ENCODE measurements around the gene LGALS14. TPM values are rescaled to one million over a fixed set of nuclear protein-coding genes. Genes with fewer than 3 reads are reported as not detected.

The LGALS14 gene
- total and polyA plus RNA-seq, 10 of the 15 experiments (the other 5 are each of a cell fraction or from before 2014, with no cell fraction given): 5.1 to 34.6 (median 7.3) TPM

- TF ChIP-seq, protein P1, sequence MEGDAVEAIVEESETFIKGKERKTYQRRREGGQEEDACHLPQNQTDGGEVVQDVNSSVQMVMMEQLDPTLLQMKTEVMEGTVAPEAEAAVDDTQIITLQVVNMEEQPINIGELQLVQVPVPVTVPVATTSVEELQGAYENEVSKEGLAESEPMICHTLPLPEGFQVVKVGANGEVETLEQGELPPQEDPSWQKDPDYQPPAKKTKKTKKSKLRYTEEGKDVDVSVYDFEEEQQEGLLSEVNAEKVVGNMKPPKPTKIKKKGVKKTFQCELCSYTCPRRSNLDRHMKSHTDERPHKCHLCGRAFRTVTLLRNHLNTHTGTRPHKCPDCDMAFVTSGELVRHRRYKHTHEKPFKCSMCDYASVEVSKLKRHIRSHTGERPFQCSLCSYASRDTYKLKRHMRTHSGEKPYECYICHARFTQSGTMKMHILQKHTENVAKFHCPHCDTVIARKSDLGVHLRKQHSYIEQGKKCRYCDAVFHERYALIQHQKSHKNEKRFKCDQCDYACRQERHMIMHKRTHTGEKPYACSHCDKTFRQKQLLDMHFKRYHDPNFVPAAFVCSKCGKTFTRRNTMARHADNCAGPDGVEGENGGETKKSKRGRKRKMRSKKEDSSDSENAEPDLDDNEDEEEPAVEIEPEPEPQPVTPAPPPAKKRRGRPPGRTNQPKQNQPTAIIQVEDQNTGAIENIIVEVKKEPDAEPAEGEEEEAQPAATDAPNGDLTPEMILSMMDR (IDR thresholded peaks at IDR 0.05 in 2 of 3, conservative IDR thresholded peaks at IDR 0.05 in 1 of 3; ENCODE audit: control insufficient read depth in 2 of 3, extremely low read depth in 1 of 3, insufficient read depth in 1 of 3, low read depth in 3 of 3, low read length in 3 of 3): no peak
Measured at GRCh38 chr19:39695759-39696158, 8.5 kb upstream of the LGALS14 start (continued).

GRCh38 chr19:39696387-39696786 lies 7.9 kb upstream of the LGALS14 start:
- Histone ChIP-seq H3K27me3 (replicated peaks in 1 of 2; ENCODE audit: control insufficient read depth in 2 of 2, insufficient read depth in 2 of 2, low read length in 1 of 2) (no peaks in the 10 kb centered on the region), H3K4me3 (no peak overlapping the region), H3K9ac (ENCODE audit: control insufficient read depth, insufficient read depth, low read length) (no peak overlapping the region), H3K36me3 (ENCODE audit: control insufficient read depth in 2 of 2, insufficient read depth in 2 of 2, low read length in 1 of 2) (0 out of 4 replicates have a peak, but pooled peaks cover 0 to 3% of the 10 kb centered on the region in 2 experiments), H2AFZ (ENCODE audit: control insufficient read depth, low read depth, low read length) (no peak overlapping the region), H3K79me2 (ENCODE audit: control insufficient read depth, insufficient read depth, low read length) (no peaks in the 10 kb centered on the region), H3K4me1 (ENCODE audit: control insufficient read depth, insufficient read depth, low read length) (peaks cover 49% of the 10 kb centered on the region), H3K27ac (ENCODE audit: control insufficient read depth, insufficient read depth) (no peak overlapping the region), H3K9me3 (replicated peaks; ENCODE audit: control insufficient read depth, insufficient read depth, low read length) (no peaks in the 10 kb centered on the region), H4K20me1 (ENCODE audit: control insufficient read depth, insufficient read depth) (no peaks in the 10 kb centered on the region), H3K4me2 (ENCODE audit: control insufficient read depth, insufficient read depth) (no peak overlapping the region)
- ChIA-PET POLR2A (no interaction called here), SMC1A (ENCODE audit: uncharacterized antibody, unreplicated experiment) (no interaction called here), CTCF (interaction anchor here (9.3 kb wide), 1 partner anchor 21 kb away, joined by 103 read pairs; no protein-coding TSS in a partner anchor), RAD21 (ENCODE audit: unreplicated experiment) (no interaction called here)
- DNase-seq (ENCODE audit: low read depth, low spot score): no peak
- ATAC-seq: no peak
- intact Hi-C loops (cut with micrococcal nuclease; ENCODE audit: unreplicated experiment): no loop called here
- TF ChIP-seq CHD4 (IDR thresholded peaks at IDR 0.05) (no peak), SIX5 (IDR thresholded peaks at IDR 0.05; ENCODE audit: low read depth, low read length, severe bottlenecking) (no peak), NBN (IDR thresholded peaks at IDR 0.05) (no peak), MYC (IDR thresholded peaks at IDR 0.05; ENCODE audit: insufficient read depth, insufficient read length, insufficient replicate concordance, low read length, severe bottlenecking) (no peak), CREM (IDR thresholded peaks at IDR 0.05; ENCODE audit: low read depth) (no peak), USF1 (IDR thresholded peaks at IDR 0.05; ENCODE audit: borderline replicate concordance, extremely low read length, insufficient read depth, low read depth, low read length) (no peak), ESRRA (IDR thresholded peaks at IDR 0.05; ENCODE audit: low read length) (no peak), BCL3 (IDR thresholded peaks at IDR 0.05; ENCODE audit: borderline replicate concordance, insufficient read depth, low read depth, low read length, poor library complexity, severe bottlenecking) (no peak)
- WGBS (ENCODE audit: insufficient coverage, insufficient replicate concordance, low lambda C conversion rate, missing lambda C conversion rate): 82% methylated on average over 2 of the region's 2 CpGs
- in situ Hi-C loops (cut with MboI): no loop called here
- no TSS peak for BruUV-seq (replicated peaks)
- FAIRE-seq: no peak

Data from GM12878 (cell line).